NK-92 (cell line): Measurements from ENCODE around the gene MCRIP1.

Source experiments
- DNase-seq: peaks from one replicate; lab custom pipeline; 2025; ENCODE audit not compliant: unreplicated experiment; lab: John Stamatoyannopoulos, UW

The MCRIP1 gene

DNA sequence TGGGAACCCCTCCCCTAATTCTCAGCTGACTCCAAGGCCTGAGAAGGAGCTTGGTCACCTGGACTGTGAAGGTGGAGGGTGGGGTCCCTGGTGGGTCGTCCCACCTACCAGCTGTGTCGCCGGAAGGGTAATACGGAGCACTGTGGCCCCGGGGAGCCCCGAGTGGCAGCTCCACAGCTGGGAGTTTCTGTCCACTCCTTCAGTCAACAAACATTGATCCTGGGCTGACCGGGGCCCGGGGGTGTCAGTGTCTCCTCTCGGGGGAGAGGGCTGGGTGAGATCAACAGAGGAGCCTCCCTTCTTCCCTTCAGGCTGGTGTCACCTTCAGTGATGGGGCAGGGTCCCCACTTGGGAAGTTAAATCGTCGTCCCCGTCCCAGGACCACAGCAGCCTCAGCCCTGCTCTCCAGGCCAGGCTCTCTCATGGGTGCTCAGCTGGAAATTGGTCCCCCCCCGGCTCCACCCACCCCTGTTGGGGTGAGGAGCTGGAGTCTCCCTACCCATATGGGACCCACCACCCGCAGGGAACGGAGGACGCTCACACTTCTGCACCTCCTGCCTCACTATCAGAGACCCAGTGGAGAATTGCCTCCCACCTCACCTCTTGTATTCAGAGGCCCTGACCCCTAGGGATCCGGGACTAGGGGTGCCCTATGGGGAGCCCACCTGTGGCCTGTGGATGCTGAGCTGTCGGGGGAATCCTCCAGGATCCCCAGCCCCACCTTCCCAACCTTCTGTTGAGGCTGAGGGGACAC lies 27.2 kb downstream of the MCRIP1 start:
- no peak for DNase-seq

DNA sequence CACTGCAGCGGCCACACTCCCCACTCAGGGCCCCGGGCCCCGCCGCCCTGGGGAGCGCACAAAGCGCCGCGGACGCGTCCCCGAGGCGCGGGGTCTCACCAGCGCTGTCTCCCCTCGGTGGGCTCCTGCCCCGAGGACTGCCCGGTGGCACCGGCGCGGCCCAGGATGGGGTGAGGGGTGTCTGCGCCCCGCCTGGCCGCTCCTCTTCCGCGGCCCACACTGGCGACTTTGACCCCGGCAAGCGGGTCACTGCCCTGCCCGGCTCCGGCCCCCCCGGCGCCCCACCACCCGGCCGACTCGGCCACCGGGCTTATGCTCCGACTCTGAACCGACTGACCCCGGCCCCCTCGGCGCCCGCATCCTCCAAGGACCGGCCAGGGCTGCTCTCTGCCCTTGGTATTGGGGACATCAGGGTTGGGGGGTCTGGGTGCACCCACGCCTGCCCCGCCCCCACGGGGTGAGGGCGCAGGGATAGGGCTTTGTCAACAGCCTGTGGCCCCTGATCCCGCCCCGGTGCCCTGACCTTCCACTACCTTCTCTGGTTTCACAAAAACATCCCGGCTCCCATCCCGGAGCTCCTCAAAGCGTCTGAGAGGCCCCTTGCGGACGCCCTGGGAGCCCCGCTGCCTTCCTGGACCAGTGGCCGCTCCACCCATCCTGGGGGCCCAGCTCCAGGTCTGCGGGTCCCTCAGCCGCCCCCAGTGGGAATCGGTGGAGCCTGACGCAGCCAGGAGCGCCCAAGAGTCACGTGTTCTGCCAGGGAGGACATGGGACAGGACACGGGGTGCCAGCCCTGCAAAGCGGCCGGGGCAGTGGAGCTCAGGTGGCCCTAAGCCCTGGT lies 28.3 kb downstream of the MCRIP1 start:
- no peak for DNase-seq

GRCh38 chr17:81803728-81804558 lies 29.1 kb downstream of the MCRIP1 start, which contains the start of gene GCGR:
Gene GCGR (plus strand): TSS chr17:81804150. CDS start chr17:81809019, 4,869 bp downstream.
- no peak for DNase-seq

DNA sequence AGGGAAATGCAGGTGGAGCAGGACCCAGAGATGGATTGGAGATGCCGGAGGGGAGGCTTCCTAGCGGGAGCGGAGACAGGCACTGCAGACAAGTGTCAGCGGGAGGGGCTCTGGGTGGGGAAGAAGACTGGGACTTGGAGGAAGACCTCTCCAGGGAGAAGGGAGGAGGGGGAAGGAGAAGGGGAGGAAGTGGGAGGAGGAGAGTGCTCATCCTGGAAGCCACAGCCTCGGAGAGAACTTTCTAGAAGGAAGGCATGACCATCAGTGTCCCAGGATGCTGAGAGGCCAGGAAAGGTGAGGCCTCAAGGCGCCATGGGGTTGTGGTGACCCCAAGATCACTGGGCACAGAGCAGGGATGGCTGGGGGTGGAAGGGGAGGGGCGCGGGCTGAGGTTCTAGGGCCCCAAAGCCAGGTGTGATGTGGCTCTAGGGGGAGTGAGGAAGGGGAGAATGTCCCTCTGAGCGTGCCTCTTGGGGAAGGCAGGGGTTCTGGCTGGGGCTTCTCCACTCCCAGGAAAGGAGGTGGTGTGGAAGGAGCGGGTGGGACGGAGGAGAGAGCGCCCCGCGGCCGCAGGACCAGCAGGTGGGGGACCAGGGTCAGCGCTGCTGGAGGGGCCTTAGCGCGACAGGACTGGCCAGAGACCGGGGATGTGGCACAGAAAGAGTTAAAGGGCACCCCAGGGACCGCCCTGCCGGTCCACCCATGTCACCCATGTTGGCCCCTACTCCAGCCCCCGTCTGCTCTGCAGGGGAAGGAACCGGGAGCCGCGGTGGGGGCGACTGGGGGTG lies 30.0 kb downstream of the MCRIP1 start:
- DNase-seq: no peak

GRCh38 chr17:81802048-81802758 lies 30.9 kb downstream of the MCRIP1 start:
- no peak for DNase-seq

DNA sequence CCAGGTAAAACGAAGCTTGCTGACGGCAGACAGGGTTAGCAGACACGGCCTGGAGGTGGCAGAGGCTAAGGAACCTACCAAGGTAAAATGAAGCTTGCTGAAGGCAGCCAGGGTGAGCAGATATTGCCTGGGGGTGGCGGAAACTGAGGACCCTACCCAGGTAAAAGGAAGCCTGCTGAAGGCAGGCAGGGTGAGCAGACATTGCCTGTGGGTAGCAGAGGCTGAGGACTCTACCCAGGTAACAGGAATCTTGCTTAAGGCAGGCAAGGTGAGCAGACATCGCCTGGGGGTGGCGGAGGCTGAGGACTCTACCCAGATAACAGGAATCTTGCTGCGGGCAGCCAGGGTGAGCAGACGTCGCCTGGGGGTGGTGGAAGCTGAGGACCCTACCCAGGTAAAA lies 31.8 kb downstream of the MCRIP1 start:
- DNase-seq: no peak

- no peak for DNase-seq
Observed at GRCh38 chr17:81794509-81794908, 38.6 kb downstream of the MCRIP1 start.

DNA sequence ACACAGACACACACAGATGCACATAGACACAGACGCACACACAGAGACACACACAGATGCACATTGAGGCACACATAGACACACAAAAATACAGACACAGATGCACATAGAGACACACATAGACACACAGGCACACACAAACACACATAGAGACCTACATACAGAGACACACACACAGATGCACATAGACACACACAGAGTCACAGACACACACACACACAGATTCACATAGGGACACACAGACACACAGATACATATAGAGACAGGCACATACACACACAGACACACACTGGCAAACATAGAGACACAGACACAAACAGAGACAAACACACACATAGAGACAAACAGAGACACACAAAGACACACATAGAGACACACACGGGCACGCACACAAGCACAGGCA lies 39.0 kb downstream of the MCRIP1 start:
- no peak for DNase-seq

DNA sequence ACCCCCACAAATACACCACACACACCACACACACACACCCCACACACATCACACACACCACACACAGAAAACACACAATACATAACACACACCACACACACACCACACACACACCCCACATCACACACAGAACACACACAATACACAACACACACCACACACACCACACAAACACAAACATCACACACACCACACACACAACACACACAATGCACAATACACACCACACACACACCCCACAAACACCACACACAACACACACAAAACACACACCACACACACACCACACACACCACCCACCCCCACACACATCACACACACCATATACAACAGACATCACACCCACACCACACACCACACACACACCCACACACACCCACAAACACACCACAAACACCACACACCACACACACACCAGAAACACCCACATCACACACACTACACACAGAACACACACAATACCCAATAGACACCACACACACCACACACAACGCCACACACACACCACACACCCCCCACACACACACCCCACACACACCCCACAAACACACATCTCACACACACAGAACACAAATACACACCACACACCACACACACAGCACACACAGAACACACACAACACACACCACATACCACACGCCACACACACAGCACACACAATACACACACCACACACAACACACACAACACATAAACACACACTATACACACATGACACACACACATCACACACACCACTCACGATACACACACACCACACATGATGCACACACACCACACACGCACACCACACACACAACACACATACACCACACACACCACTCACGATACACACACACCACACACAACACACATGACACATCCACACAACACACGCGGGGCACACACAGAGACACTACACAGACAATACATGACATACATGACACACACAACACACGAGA lies 40.1 kb downstream of the MCRIP1 start:
- no peak for DNase-seq
